HL-60 (cell line): Measurements from ENCODE around the gene FUT8.

ENCODE experiments used
- POLR2AphosphoS5 ChIP-seq: IDR thresholded peaks from 2 replicates; pipeline ENCODE4 v1.6.1; 2012; ENCODE audit warnings: low read depth
- TF ChIP-seq, protein P1 (sequence below): IDR thresholded peaks from 2 replicates; pipeline ENCODE4 v1.6.1; 2012; ENCODE audit warnings: low read depth; ENCODE audit not compliant: insufficient replicate concordance

DNA sequence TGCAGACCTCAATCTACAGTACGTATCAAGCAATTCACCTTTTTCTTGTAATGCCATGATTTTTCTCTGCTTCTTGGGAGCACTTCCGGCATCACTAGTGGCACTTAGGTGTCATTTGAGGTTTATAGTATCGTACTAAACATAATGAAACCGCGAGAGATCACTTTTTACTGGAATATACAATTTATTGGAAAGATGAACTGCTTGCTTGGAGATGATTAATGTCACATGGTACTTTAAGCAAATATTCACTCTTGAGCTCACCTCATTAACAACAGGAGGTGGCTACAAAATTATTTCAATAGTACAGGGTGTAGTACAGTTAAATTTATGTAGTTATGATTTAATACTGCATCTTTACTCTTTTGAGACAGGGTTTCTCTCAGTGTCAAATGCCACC, 11.5 kb downstream of the FUT8 start:
- TF ChIP-seq POLR2AphosphoS5 = no peak
- TF ChIP-seq, protein P1, sequence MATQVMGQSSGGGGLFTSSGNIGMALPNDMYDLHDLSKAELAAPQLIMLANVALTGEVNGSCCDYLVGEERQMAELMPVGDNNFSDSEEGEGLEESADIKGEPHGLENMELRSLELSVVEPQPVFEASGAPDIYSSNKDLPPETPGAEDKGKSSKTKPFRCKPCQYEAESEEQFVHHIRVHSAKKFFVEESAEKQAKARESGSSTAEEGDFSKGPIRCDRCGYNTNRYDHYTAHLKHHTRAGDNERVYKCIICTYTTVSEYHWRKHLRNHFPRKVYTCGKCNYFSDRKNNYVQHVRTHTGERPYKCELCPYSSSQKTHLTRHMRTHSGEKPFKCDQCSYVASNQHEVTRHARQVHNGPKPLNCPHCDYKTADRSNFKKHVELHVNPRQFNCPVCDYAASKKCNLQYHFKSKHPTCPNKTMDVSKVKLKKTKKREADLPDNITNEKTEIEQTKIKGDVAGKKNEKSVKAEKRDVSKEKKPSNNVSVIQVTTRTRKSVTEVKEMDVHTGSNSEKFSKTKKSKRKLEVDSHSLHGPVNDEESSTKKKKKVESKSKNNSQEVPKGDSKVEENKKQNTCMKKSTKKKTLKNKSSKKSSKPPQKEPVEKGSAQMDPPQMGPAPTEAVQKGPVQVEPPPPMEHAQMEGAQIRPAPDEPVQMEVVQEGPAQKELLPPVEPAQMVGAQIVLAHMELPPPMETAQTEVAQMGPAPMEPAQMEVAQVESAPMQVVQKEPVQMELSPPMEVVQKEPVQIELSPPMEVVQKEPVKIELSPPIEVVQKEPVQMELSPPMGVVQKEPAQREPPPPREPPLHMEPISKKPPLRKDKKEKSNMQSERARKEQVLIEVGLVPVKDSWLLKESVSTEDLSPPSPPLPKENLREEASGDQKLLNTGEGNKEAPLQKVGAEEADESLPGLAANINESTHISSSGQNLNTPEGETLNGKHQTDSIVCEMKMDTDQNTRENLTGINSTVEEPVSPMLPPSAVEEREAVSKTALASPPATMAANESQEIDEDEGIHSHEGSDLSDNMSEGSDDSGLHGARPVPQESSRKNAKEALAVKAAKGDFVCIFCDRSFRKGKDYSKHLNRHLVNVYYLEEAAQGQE = no peak
